ENCODE measurements around the gene CCT7.

Gene CCT7

DNA sequence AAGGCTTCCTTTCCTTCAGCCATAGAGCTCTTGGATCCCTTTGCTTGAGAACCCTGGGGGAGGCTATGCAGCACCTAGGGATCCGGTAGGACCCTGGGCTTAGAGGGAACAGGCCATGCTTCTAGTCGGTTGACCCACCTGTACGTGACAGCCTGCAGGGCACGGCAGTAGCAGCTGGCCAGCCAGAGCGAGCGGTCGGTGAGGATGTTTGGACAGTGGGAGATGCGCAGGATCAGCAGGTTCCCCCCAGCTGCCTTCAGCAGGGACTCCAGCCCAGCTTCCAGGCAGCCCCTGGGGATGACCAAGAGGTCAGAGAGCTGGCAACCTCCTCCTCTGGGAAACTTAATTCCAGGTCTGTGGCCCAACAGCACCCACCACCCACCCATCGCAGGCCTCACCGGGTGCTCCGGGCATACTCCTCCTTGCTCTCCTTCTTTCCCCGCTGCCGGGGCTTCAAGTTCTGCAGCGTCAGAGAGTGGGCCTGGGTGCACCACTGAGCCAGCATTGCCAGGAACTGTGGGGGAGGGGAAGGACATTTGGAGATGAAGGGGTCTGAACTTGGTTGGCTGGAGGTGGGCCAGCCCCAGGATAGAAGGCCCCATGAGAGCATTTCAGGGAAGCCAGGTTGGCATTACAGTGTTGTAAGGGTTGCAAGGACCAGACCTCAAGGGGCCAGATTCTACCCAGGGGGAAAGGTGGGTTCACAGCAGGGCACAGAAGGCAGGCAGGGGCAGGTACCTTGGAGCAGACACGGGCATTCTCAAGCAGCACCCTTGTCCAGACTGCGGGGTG is 29.6 kb downstream of the CCT7 start:
- H3K9me3 ChIP-seq (ENCODE audit: control insufficient read depth, insufficient read depth, low read length) = no peaks in the 10 kb centered on the region
- H3K27ac ChIP-seq (ENCODE audit: low read depth, low read length) = no peak overlapping the region
- H3K36me3 ChIP-seq (ENCODE audit: control insufficient read depth, low read length) = peaks cover 87% of the 10 kb centered on the region
- H4K20me1 ChIP-seq (ENCODE audit: control insufficient read depth, insufficient read depth, low read depth, low read length) = peaks cover 7% of the 10 kb centered on the region; the same call in 1 of the 2 replicates
- peaks cover 26% of the 10 kb centered on the region for H3K79me2 ChIP-seq (ENCODE audit: control insufficient read depth, low read length)
- no peaks in the 10 kb centered on the region; the same call in 1 of the 2 replicates for H3F3A ChIP-seq (ENCODE audit: control insufficient read depth, insufficient read depth)
- no peaks in the 10 kb centered on the region for H3K9me2 ChIP-seq (replicated peaks; ENCODE audit: control insufficient read depth, low read length)
- H3K4me1 ChIP-seq (ENCODE audit: control insufficient read depth, low read length) = peaks cover 2% of the 10 kb centered on the region; the same call in 1 of the 2 replicates
- H3K27me3 ChIP-seq (ENCODE audit: control insufficient read depth, low read length) = no peaks in the 10 kb centered on the region
- TF ChIP-seq, protein P1, sequence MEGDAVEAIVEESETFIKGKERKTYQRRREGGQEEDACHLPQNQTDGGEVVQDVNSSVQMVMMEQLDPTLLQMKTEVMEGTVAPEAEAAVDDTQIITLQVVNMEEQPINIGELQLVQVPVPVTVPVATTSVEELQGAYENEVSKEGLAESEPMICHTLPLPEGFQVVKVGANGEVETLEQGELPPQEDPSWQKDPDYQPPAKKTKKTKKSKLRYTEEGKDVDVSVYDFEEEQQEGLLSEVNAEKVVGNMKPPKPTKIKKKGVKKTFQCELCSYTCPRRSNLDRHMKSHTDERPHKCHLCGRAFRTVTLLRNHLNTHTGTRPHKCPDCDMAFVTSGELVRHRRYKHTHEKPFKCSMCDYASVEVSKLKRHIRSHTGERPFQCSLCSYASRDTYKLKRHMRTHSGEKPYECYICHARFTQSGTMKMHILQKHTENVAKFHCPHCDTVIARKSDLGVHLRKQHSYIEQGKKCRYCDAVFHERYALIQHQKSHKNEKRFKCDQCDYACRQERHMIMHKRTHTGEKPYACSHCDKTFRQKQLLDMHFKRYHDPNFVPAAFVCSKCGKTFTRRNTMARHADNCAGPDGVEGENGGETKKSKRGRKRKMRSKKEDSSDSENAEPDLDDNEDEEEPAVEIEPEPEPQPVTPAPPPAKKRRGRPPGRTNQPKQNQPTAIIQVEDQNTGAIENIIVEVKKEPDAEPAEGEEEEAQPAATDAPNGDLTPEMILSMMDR (IDR thresholded peaks at IDR 0.05; ENCODE audit: low read depth, low read length, poor library complexity, severe bottlenecking) = no peak
- TF ChIP-seq EZH2phosphoT487 (IDR thresholded peaks at IDR 0.05; ENCODE audit: borderline replicate concordance, low read length) = no peak
- H3K4me2 ChIP-seq (ENCODE audit: low read length) = no peak overlapping the region
- H3K4me3 ChIP-seq (ENCODE audit: low read length) = no peak overlapping the region

DNA sequence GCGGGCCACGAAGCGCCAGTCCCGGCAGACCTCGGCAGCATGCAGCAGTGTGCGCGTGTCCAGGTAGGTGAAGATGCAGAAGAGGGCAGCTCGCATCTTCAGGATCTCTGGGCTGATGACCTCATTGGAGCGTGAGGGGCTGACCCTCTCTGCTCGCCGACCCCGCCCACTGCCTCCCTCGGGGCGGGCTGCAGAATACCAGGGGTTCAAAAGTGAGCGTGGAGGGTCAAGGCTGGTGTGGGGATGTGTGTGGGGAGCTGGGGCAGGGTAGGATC is 30.2 kb downstream of the CCT7 start:
- Histone ChIP-seq H3K9me3 (ENCODE audit: control insufficient read depth, insufficient read depth, low read length) (no peaks in the 10 kb centered on the region), H3F3A (ENCODE audit: control insufficient read depth, insufficient read depth) (no peaks in the 10 kb centered on the region; the same call in 1 of the 2 replicates), H3K27ac (ENCODE audit: low read depth, low read length) (no peak overlapping the region), H3K4me3 (ENCODE audit: low read length) (no peak overlapping the region), H3K36me3 (ENCODE audit: control insufficient read depth, low read length) (peaks cover 85% of the 10 kb centered on the region), H3K27me3 (ENCODE audit: control insufficient read depth, low read length) (no peaks in the 10 kb centered on the region), H3K4me2 (ENCODE audit: low read length) (no peak overlapping the region), H4K20me1 (ENCODE audit: control insufficient read depth, insufficient read depth, low read depth, low read length) (peaks cover 7% of the 10 kb centered on the region; the same call in 1 of the 2 replicates), H3K4me1 (ENCODE audit: control insufficient read depth, low read length) (no peaks in the 10 kb centered on the region; the same call in 1 of the 2 replicates), H3K79me2 (ENCODE audit: control insufficient read depth, low read length) (peaks cover 30% of the 10 kb centered on the region), H3K9me2 (replicated peaks; ENCODE audit: control insufficient read depth, low read length) (no peaks in the 10 kb centered on the region)
- TF ChIP-seq, protein P1 (IDR thresholded peaks at IDR 0.05; ENCODE audit: low read depth, low read length, poor library complexity, severe bottlenecking) = no peak
- TF ChIP-seq EZH2phosphoT487 (IDR thresholded peaks at IDR 0.05; ENCODE audit: borderline replicate concordance, low read length) = no peak

GRCh38 chr2:73264783-73265182 is 30.7 kb downstream of the CCT7 start:
- no peaks in the 10 kb centered on the region for H3K27me3 ChIP-seq (ENCODE audit: control insufficient read depth, low read length)
- no peak for TF ChIP-seq EZH2phosphoT487 (IDR thresholded peaks at IDR 0.05; ENCODE audit: borderline replicate concordance, low read length)
- TF ChIP-seq, protein P1 (IDR thresholded peaks at IDR 0.05; ENCODE audit: low read depth, low read length, poor library complexity, severe bottlenecking) = no peak
- peaks cover 81% of the 10 kb centered on the region for H3K36me3 ChIP-seq (ENCODE audit: control insufficient read depth, low read length)
- H3K9me3 ChIP-seq (ENCODE audit: control insufficient read depth, insufficient read depth, low read length) = no peaks in the 10 kb centered on the region
- peaks cover 33% of the 10 kb centered on the region for H3K79me2 ChIP-seq (ENCODE audit: control insufficient read depth, low read length)
- H4K20me1 ChIP-seq (ENCODE audit: control insufficient read depth, insufficient read depth, low read depth, low read length) = peaks cover 7% of the 10 kb centered on the region; the same call in 1 of the 2 replicates
- H3K27ac ChIP-seq (ENCODE audit: low read depth, low read length) = no peak overlapping the region
- H3K4me3 ChIP-seq (ENCODE audit: low read length) = no peak overlapping the region
- no peak overlapping the region for H3K4me2 ChIP-seq (ENCODE audit: low read length)
- H3K4me1 ChIP-seq (ENCODE audit: control insufficient read depth, low read length) = peaks cover 1% of the 10 kb centered on the region
- H3K9me2 ChIP-seq (replicated peaks; ENCODE audit: control insufficient read depth, low read length) = no peaks in the 10 kb centered on the region
- no peaks in the 10 kb centered on the region; the same call in 1 of the 2 replicates for H3F3A ChIP-seq (ENCODE audit: control insufficient read depth, insufficient read depth)

All from DOHH2 (cell line).